ENCODE measurements around the gene BCAR1. TPM values are rescaled to one million over a fixed set of nuclear protein-coding genes. Genes with fewer than 3 reads are reported as not detected.

The BCAR1 gene
- total and polyA plus RNA-seq, 2 of the 13 experiments (the other 11 are each of a cell fraction or from before 2014, with no cell fraction given) = 48.1 to 51.7 TPM

DNA sequence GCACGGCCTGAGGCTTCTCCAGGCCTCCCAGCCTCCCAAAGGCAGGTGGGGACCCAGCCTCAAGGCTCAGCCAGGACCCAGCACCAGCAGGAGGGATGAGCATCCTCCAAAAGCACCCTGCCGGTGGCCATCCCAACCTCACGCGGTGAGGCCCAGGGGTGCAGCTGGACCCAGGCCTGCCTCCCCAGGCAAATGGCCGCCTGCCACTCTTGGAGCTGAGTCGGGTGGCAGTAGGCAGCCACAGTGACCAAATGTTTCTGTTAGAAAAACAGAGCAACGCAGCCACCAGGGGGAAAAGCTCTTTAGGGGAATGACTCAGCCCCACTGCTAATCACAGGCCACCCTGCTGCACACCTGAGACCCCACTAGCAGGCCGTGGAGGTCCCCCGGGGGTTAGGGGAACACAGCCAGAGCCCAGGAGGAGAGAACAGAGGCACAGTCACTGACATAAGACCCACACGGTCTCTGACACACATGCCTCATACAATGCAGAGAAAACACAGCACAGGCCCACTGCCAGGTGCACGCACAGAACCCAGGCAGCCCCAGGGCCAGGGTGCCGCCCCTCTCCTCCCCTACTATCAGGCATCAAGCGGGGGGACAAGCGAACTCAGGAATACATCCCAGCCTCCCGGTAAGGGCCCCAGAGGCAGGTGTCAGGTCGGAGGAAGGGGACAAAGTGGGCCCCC, 12.4 kb downstream of the BCAR1 start (continued):
- TF ChIP-seq ZKSCAN5 (CRISPR knock-in tag; IDR thresholded peaks at IDR 0.05) (no peak), GABPB1 (CRISPR knock-in tag; IDR thresholded peaks at IDR 0.05) (no peak), SIX4 (CRISPR knock-in tag; IDR thresholded peaks at IDR 0.05) (no peak), RBAK (CRISPR knock-in tag; IDR thresholded peaks at IDR 0.05) (no peak), ARNT (IDR thresholded peaks at IDR 0.05) (no peak), ZNF235 (CRISPR knock-in tag; IDR thresholded peaks at IDR 0.05; ENCODE audit: borderline replicate concordance) (no peak), YY1 (IDR thresholded peaks at IDR 0.05; ENCODE audit: insufficient read depth, insufficient replicate concordance, low read depth, low read length) (peak; percentile 52), TARDBP (CRISPR knock-in tag; IDR thresholded peaks at IDR 0.05) (no peak), MTF1 (CRISPR knock-in tag; IDR thresholded peaks at IDR 0.05) (no peak), ZNF496 (CRISPR knock-in tag; IDR thresholded peaks at IDR 0.05; ENCODE audit: insufficient replicate concordance) (no peak), ASH2L (IDR thresholded peaks at IDR 0.05; ENCODE audit: insufficient read length, low read depth, low read length) (no peak), ZNF510 (CRISPR knock-in tag; IDR thresholded peaks at IDR 0.05; ENCODE audit: low read depth) (no peak), HCFC1 (IDR thresholded peaks at IDR 0.05; ENCODE audit: low read depth, low read length) (no peak), ZNF232 (CRISPR knock-in tag; IDR thresholded peaks at IDR 0.05; ENCODE audit: borderline replicate concordance) (no peak), SALL1 (CRISPR knock-in tag; IDR thresholded peaks at IDR 0.05) (no peak)
- TF ChIP-seq, protein P1, sequence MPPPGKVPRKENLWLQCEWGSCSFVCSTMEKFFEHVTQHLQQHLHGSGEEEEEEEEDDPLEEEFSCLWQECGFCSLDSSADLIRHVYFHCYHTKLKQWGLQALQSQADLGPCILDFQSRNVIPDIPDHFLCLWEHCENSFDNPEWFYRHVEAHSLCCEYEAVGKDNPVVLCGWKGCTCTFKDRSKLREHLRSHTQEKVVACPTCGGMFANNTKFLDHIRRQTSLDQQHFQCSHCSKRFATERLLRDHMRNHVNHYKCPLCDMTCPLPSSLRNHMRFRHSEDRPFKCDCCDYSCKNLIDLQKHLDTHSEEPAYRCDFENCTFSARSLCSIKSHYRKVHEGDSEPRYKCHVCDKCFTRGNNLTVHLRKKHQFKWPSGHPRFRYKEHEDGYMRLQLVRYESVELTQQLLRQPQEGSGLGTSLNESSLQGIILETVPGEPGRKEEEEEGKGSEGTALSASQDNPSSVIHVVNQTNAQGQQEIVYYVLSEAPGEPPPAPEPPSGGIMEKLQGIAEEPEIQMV (CRISPR knock-in tag; IDR thresholded peaks at IDR 0.05; ENCODE audit: low read depth) = peak; percentile 54; the same call in 1 of the 2 replicates
- TF ChIP-seq, protein P2, sequence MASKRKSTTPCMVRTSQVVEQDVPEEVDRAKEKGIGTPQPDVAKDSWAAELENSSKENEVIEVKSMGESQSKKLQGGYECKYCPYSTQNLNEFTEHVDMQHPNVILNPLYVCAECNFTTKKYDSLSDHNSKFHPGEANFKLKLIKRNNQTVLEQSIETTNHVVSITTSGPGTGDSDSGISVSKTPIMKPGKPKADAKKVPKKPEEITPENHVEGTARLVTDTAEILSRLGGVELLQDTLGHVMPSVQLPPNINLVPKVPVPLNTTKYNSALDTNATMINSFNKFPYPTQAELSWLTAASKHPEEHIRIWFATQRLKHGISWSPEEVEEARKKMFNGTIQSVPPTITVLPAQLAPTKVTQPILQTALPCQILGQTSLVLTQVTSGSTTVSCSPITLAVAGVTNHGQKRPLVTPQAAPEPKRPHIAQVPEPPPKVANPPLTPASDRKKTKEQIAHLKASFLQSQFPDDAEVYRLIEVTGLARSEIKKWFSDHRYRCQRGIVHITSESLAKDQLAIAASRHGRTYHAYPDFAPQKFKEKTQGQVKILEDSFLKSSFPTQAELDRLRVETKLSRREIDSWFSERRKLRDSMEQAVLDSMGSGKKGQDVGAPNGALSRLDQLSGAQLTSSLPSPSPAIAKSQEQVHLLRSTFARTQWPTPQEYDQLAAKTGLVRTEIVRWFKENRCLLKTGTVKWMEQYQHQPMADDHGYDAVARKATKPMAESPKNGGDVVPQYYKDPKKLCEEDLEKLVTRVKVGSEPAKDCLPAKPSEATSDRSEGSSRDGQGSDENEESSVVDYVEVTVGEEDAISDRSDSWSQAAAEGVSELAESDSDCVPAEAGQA (IDR thresholded peaks at IDR 0.05; ENCODE audit: low read depth) = no peak
- TF ChIP-seq, protein P2 (CRISPR knock-in tag; IDR thresholded peaks at IDR 0.05; ENCODE audit: borderline replicate concordance) = no peak
- TF ChIP-seq, protein P3, sequence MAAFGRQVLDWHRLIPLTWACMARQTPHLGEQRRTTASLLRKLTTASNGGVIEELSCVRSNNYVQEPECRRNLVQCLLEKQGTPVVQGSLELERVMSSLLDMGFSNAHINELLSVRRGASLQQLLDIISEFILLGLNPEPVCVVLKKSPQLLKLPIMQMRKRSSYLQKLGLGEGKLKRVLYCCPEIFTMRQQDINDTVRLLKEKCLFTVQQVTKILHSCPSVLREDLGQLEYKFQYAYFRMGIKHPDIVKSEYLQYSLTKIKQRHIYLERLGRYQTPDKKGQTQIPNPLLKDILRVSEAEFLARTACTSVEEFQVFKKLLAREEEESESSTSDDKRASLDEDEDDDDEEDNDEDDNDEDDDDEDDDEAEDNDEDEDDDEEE (CRISPR knock-in tag; IDR thresholded peaks at IDR 0.05) = no peak
- TF ChIP-seq, protein P4, sequence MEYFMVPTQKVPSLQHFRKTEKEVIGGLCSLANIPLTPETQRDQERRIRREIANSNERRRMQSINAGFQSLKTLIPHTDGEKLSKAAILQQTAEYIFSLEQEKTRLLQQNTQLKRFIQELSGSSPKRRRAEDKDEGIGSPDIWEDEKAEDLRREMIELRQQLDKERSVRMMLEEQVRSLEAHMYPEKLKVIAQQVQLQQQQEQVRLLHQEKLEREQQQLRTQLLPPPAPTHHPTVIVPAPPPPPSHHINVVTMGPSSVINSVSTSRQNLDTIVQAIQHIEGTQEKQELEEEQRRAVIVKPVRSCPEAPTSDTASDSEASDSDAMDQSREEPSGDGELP (IDR thresholded peaks at IDR 0.05; ENCODE audit: borderline replicate concordance, low read depth) = no peak

Measured in HepG2 (cell line).